GM21381 (cell line): ENCODE results near the gene RAB1B.
"Not testable (repeated sequence)": the region's sequence is repeated elsewhere in the genome, so short reads cannot be mapped to it uniquely, and the experiment has no call there.

Experiments
- ATAC-seq: cut with Tn5 transposase; IDR thresholded peaks from one replicate; pipeline ENCODE4 v1.9.1; 2021; ENCODE audit warnings: mild to moderate bottlenecking, moderate library complexity; ENCODE audit not compliant: unreplicated experiment

RAB1B gene

GRCh38 chr11:66317723-66318599 lies 49.5 kb downstream of the RAB1B start:
- no peak for ATAC-seq

DNA sequence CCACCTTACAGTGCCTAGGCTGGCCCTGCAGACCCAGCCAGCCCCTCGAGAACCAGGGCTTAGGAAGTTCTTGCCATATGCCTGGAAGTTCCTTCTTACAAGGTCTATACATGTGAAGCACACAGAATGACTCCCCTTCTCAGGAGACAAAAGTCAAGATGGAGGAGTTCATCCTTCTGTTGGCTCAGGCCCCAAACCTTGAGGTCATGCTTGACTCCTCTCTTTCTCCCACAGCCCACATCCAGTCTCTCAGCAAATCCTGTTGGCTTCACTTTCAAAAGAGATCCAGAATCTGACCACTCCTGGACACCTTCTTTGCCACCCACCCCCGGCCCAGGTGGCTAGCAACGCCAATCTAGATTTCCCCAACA lies 50.1 kb downstream of the RAB1B start:
- no peak for ATAC-seq

GRCh38 chr11:66320289-66320688 lies 51.9 kb downstream of the RAB1B start:
- ATAC-seq, result not testable (repeated sequence)

DNA sequence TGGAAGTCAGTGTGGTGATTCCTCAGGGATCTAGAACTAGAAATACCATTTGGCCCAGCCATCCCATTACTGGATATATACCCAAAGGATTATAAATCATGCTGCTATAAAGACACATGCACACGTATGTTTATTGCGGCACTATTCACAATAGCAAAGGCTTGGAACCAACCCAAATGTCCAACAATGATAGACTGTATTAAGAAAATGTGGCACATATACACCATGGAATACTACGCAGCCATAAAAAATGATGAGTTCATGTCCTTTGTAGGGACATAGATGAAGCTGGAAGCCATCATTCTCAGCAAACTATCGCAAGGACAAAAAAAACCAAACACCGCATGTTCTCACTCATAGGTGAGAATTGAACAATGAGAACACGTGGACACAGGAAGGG lies 52.3 kb downstream of the RAB1B start:
- not testable (repeated sequence) for ATAC-seq

GRCh38 chr11:66321606-66322005 lies 53.2 kb downstream of the RAB1B start:
- no peak for ATAC-seq

DNA sequence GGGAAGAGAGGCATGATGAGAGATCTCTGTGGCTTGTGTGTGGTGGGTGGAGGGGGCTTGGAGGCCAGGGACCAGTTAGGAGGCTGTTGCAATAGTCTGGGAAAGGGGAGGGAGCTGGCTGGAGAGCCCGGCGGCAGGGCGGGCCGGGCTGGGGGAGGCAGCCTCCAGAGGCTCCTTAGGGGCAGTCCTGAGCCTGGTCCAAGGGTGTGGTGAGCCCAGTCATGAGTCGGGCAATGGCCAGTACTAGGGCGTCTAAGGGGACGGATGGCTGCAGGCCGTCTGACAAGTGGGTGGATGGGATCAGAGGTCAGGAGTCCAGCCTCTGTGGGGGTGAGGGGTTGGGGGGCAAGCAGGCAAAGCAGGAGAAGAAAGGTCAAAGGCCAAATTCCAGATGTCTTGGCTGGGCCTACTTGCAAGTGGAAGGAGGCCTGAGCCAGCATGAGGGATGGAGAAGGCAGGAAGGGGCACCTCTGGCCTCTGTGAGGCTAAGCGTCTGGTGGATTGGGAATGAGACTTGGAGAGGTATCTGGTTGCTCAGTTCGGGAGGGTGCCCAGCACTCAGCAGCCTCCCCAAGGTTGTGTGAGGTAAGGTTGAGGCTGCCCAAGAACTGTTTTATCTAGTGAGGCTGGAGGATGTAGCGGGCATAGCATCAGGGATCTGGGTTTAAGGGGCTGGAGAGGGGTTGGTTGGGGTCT lies 54.4 kb downstream of the RAB1B start:
- no peak for ATAC-seq

GRCh38 chr11:66323684-66324083 lies 55.2 kb downstream of the RAB1B start:
- ATAC-seq, result no peak

DNA sequence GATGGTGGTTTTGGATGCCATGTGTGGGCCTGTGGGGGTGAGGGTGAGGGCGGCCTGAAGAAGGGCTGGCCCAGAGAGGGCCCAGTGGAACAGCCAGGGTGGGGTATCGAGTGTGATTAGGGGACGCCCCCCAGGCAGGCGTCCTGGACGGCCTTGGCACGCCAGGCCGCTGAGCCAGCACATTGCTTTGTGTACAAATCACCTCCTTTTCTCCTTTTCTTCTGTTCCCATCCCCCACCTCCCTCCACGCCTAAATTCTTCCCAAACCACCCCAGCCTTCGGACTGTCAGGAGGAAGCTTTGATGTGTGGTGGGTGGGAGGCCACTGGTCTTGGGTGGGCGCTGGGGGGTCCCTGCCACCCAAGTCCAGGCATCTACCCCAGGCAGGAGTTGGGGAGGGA lies 56.2 kb downstream of the RAB1B start:
- no peak for ATAC-seq

GRCh38 chr11:66325263-66325671 lies 56.8 kb downstream of the RAB1B start:
- ATAC-seq, result no peak

DNA sequence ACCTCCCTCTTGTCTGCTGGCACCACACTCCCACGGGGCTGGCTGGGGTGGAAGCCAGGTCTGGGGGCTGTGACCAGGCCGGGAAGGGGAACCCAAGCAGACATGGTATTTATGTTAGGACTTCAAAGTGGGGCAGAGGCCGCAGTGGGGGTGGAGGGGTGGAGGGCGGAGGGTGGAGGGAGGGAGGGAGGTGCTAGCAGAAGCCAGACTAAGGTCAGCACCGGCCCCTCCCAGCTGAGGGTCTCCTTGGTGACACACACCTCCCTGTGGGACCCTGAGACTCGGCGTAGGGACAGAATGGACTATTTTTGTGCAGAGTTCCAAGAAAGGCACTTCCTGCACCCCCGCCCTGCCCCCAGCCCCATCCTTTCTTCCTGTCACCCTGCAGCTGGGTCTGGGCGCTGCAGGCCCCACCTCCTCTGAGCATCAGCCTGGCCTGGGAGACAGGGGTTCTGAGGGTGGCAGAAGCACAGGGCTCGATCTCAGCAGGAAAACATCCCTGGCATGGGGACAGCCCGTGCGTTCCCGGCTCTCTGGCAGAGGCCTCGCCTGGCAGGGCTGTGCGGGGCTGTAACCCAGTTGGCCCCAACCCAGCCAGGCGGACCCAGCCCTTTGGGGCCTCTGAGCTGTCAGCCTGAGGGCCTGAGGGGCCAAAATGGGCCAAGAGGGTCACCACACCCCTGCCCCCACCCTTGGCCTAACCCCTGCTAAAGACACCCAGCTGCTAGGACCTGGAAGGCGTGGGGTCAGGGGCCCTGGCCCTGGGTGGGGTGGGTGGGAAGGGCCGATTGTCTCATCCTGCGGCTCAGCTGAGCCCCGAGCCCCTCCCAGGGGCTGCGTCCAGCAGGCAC lies 58.0 kb downstream of the RAB1B start:
- ATAC-seq, result no peak
